Liver (tissue), 9 donors: ENCODE data around the gene PTPRN2. TPM values are rescaled to one million over a fixed set of nuclear protein-coding genes. Genes with fewer than 3 reads are reported as not detected.
"Not testable (repeated sequence)": the region's sequence is repeated elsewhere in the genome, so short reads cannot be mapped to it uniquely, and the experiment has no call there.

ENCODE experiments used
- DNase-seq: peaks from one replicate; pipeline ENCODE4 v3.0.0-alpha.2; 2017; ENCODE audit warnings: low spot score
- H3K27ac ChIP-seq, 2 donors: one replicate each; pipeline ENCODE4 v1.7.0; 2013; ENCODE audit warnings: inconsistent platforms in 2 of 2, low read length in 2 of 2, control low read depth in 1 of 2, low read depth in 1 of 2, mild to moderate bottlenecking in 1 of 2
- H3K27me3 ChIP-seq, 4 donors: one replicate each; pipeline versions ENCODE4 v1.6.1 to v1.7.0; 2013; ENCODE audit warnings: low read length in 3 of 4, inconsistent platforms in 1 of 4, mild to moderate bottlenecking in 1 of 4, moderate library complexity in 1 of 4; ENCODE audit not compliant: control insufficient read depth in 4 of 4, insufficient read depth in 4 of 4
- H3K36me3 ChIP-seq, 4 donors: one replicate each; pipeline versions ENCODE4 v1.6.1 to v1.7.0; 2013; ENCODE audit warnings: low read length in 3 of 4, mild to moderate bottlenecking in 3 of 4, low read depth in 1 of 4, moderate library complexity in 1 of 4; ENCODE audit not compliant: control insufficient read depth in 4 of 4, insufficient read depth in 3 of 4
- H3K4me1 ChIP-seq, 4 donors: one replicate each; pipeline versions ENCODE4 v1.6.1 to v1.7.0; 2013; ENCODE audit warnings: low read length in 3 of 4, mild to moderate bottlenecking in 3 of 4, moderate library complexity in 1 of 4; ENCODE audit not compliant: control insufficient read depth in 4 of 4, insufficient read depth in 4 of 4
- H3K4me3 ChIP-seq, 3 donors: one replicate each; pipeline versions ENCODE4 v1.6.1 to v1.7.0; 2013; ENCODE audit warnings: low read length in 3 of 3, control low read depth in 1 of 3, low read depth in 1 of 3, mild to moderate bottlenecking in 1 of 3
- H3K9ac ChIP-seq, 2 donors: one replicate each; pipeline ENCODE4 v1.7.0; 2013; ENCODE audit warnings: low read length in 2 of 2, mild to moderate bottlenecking in 2 of 2, moderate library complexity in 2 of 2, control low read depth in 1 of 2, low read depth in 1 of 2
- H3K9me3 ChIP-seq, 4 donors: one replicate each; pipeline versions ENCODE4 v1.6.1 to v1.7.0; 2013; ENCODE audit warnings: low read length in 3 of 4; ENCODE audit not compliant: control insufficient read depth in 4 of 4
- EGR1 ChIP-seq, 2 donors: IDR thresholded peaks; 2 replicates each; pipeline ENCODE4 v1.6.1; 2016 to 2018; ENCODE audit warnings: antibody characterized with exemption in 2 of 2, low read depth in 2 of 2
- FOXA1 ChIP-seq: IDR thresholded peaks from 2 replicates; pipeline ENCODE4 v1.6.1; 2016; ENCODE audit warnings: antibody characterized with exemption
- FOXA2 ChIP-seq: IDR thresholded peaks from 2 replicates; pipeline ENCODE4 v1.6.1; 2016; ENCODE audit warnings: antibody characterized with exemption
- GABPA ChIP-seq, 2 donors: IDR thresholded peaks in 1 of 2; conservative IDR thresholded peaks in 1 of 2; 2 replicates each; pipeline ENCODE4 v1.6.1; 2016; ENCODE audit warnings: antibody characterized with exemption in 2 of 2, mild to moderate bottlenecking in 1 of 2, moderate library complexity in 1 of 2
- HNF4A ChIP-seq, 2 donors: conservative IDR thresholded peaks; 2 replicates each; pipeline ENCODE4 v1.6.1; 2016; ENCODE audit warnings: antibody characterized with exemption in 2 of 2, mild to moderate bottlenecking in 2 of 2
- HNF4G ChIP-seq: IDR thresholded peaks from 2 replicates; pipeline ENCODE4 v1.6.1; 2016; ENCODE audit warnings: antibody characterized with exemption
- JUND ChIP-seq, 2 donors: IDR thresholded peaks; 2 replicates each; pipeline ENCODE4 v1.6.1; 2016; ENCODE audit warnings: antibody characterized with exemption in 2 of 2
- NR2F2 ChIP-seq: IDR thresholded peaks from 2 replicates; pipeline ENCODE4 v1.6.1; 2016; ENCODE audit warnings: antibody characterized with exemption
- RAD21 ChIP-seq, 2 donors: IDR thresholded peaks; 2 replicates each; pipeline ENCODE4 v1.6.1; 2016; ENCODE audit warnings: antibody characterized with exemption in 2 of 2, mild to moderate bottlenecking in 2 of 2
- RXRA ChIP-seq, 2 donors: IDR thresholded peaks; 2 replicates each; pipeline ENCODE4 v1.6.1; 2017 to 2018; ENCODE audit warnings: antibody characterized with exemption in 2 of 2, mild to moderate bottlenecking in 1 of 2
- SP1 ChIP-seq: IDR thresholded peaks from 2 replicates; pipeline ENCODE4 v1.6.1; 2018; ENCODE audit warnings: antibody characterized with exemption, mild to moderate bottlenecking
- YY1 ChIP-seq: IDR thresholded peaks from 2 replicates; pipeline ENCODE4 v1.6.1; 2016; ENCODE audit warnings: antibody characterized with exemption, mild to moderate bottlenecking
- WGBS: extraction: QIAGEN DNeasy Blood & Tissue Kit; methylation state at CpG from one replicate; pipeline ENCODE4 v1.1.7; 2013; 5-methylcytosine and 5-hydroxymethylcytosine counted together
- polyA plus RNA-seq, 2 donors: library from polyadenylated mRNA; stranded (reverse) in 1 of 2; unstranded in 1 of 2; fragments of 200-250 nt in 1 of 2; fragments of >200 nt in 1 of 2; fragmentation: Nextera tagmentation in 1 of 2; extraction: Ambion mirVana in 1 of 2; gene quantifications; one replicate each; pipeline versions ENCODE4 v1.2.1 to v1.2.3, GENCODE V29; 2013 to 2015
- total RNA-seq, 2 donors: library from RNA; depleted of rRNA; stranded (reverse); fragments of >200 nt; gene quantifications; one replicate each; pipeline ENCODE4 v1.2.3, GENCODE V29; 2014
- TF ChIP-seq, protein P1 (sequence below): fragments of 150-350 bp; IDR thresholded peaks from 2 replicates; pipeline ENCODE4 v1.5.1; 2017; ENCODE audit warnings: improper control_type of control experiment, low read depth, low read length; ENCODE audit not compliant: missing input control
- TF ChIP-seq, protein P2 (sequence below): IDR thresholded peaks from 2 replicates; pipeline ENCODE4 v1.6.1; 2016; ENCODE audit warnings: antibody characterized with exemption, mild to moderate bottlenecking
- TF ChIP-seq, protein P3 (sequence below): IDR thresholded peaks from 2 replicates; pipeline ENCODE4 v1.6.1; 2016; ENCODE audit warnings: antibody characterized with exemption
- TF ChIP-seq, protein P4 (sequence below): IDR thresholded peaks from 2 replicates; pipeline ENCODE4 v1.6.1; 2016; ENCODE audit warnings: antibody characterized with exemption
- TF ChIP-seq, protein P5 (sequence below): IDR thresholded peaks from 2 replicates; pipeline ENCODE4 v1.6.1; 2016; ENCODE audit warnings: antibody characterized with exemption
- donor health status: healthy.
- donor health status: healthy.
- donor health status: healthy.
- donor health status: healthy.
- donor health status: healthy.

Gene PTPRN2
- total and polyA plus RNA-seq, 4 donors: 0.75 to 1.9 (median 1.1) TPM

DNA sequence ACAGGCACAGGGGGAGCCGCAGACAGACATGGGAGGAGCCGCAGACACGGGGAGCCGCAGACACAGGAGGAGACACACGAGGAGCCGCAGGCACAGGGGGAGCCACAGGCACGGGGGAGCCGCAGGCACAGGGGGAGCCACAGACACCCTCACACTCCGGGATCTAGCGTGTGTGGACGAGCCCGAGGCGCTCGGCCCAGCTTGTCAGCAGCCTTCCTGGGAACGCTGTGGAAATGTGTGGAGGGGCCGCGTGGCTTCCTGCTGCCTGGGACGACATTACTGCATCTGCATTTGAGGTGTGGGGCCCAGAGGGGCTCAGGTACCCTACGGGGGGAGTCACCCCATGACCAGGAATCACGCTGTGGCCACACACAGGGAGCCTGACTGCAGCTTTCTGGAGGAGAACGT lies 313.2 kb downstream of the PTPRN2 start:
- TF ChIP-seq EGR1 (IDR thresholded peaks at IDR 0.05; ENCODE audit: low read depth in 2 of 2): no peak
- TF ChIP-seq, protein P1, sequence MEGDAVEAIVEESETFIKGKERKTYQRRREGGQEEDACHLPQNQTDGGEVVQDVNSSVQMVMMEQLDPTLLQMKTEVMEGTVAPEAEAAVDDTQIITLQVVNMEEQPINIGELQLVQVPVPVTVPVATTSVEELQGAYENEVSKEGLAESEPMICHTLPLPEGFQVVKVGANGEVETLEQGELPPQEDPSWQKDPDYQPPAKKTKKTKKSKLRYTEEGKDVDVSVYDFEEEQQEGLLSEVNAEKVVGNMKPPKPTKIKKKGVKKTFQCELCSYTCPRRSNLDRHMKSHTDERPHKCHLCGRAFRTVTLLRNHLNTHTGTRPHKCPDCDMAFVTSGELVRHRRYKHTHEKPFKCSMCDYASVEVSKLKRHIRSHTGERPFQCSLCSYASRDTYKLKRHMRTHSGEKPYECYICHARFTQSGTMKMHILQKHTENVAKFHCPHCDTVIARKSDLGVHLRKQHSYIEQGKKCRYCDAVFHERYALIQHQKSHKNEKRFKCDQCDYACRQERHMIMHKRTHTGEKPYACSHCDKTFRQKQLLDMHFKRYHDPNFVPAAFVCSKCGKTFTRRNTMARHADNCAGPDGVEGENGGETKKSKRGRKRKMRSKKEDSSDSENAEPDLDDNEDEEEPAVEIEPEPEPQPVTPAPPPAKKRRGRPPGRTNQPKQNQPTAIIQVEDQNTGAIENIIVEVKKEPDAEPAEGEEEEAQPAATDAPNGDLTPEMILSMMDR: no peak
- no peak for TF ChIP-seq RXRA (IDR thresholded peaks at IDR 0.05)
- TF ChIP-seq, protein P2, sequence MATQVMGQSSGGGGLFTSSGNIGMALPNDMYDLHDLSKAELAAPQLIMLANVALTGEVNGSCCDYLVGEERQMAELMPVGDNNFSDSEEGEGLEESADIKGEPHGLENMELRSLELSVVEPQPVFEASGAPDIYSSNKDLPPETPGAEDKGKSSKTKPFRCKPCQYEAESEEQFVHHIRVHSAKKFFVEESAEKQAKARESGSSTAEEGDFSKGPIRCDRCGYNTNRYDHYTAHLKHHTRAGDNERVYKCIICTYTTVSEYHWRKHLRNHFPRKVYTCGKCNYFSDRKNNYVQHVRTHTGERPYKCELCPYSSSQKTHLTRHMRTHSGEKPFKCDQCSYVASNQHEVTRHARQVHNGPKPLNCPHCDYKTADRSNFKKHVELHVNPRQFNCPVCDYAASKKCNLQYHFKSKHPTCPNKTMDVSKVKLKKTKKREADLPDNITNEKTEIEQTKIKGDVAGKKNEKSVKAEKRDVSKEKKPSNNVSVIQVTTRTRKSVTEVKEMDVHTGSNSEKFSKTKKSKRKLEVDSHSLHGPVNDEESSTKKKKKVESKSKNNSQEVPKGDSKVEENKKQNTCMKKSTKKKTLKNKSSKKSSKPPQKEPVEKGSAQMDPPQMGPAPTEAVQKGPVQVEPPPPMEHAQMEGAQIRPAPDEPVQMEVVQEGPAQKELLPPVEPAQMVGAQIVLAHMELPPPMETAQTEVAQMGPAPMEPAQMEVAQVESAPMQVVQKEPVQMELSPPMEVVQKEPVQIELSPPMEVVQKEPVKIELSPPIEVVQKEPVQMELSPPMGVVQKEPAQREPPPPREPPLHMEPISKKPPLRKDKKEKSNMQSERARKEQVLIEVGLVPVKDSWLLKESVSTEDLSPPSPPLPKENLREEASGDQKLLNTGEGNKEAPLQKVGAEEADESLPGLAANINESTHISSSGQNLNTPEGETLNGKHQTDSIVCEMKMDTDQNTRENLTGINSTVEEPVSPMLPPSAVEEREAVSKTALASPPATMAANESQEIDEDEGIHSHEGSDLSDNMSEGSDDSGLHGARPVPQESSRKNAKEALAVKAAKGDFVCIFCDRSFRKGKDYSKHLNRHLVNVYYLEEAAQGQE: no peak
- no peak for TF ChIP-seq GABPA (IDR thresholded peaks at IDR 0.05 in 1 of 2, conservative IDR thresholded peaks at IDR 0.05 in 1 of 2)
- TF ChIP-seq FOXA2: no peak
- TF ChIP-seq FOXA1: no peak
- TF ChIP-seq, protein P3, sequence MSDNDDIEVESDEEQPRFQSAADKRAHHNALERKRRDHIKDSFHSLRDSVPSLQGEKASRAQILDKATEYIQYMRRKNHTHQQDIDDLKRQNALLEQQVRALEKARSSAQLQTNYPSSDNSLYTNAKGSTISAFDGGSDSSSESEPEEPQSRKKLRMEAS: no peak
- no peak for TF ChIP-seq NR2F2
- TF ChIP-seq, protein P4, sequence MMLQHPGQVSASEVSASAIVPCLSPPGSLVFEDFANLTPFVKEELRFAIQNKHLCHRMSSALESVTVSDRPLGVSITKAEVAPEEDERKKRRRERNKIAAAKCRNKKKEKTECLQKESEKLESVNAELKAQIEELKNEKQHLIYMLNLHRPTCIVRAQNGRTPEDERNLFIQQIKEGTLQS: no peak
- no peak for TF ChIP-seq SP1
- TF ChIP-seq, protein P5, sequence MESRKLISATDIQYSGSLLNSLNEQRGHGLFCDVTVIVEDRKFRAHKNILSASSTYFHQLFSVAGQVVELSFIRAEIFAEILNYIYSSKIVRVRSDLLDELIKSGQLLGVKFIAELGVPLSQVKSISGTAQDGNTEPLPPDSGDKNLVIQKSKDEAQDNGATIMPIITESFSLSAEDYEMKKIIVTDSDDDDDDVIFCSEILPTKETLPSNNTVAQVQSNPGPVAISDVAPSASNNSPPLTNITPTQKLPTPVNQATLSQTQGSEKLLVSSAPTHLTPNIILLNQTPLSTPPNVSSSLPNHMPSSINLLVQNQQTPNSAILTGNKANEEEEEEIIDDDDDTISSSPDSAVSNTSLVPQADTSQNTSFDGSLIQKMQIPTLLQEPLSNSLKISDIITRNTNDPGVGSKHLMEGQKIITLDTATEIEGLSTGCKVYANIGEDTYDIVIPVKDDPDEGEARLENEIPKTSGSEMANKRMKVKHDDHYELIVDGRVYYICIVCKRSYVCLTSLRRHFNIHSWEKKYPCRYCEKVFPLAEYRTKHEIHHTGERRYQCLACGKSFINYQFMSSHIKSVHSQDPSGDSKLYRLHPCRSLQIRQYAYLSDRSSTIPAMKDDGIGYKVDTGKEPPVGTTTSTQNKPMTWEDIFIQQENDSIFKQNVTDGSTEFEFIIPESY: no peak
- TF ChIP-seq RAD21 (IDR thresholded peaks at IDR 0.05): no peak
- TF ChIP-seq HNF4G: no peak
- no peak for TF ChIP-seq JUND (IDR thresholded peaks at IDR 0.05)
- no peak for TF ChIP-seq HNF4A (conservative IDR thresholded peaks at IDR 0.05)
- no peak for TF ChIP-seq YY1
- H3K4me1 ChIP-seq: no peaks in the 10 kb centered on the region
- no peak for DNase-seq

DNA sequence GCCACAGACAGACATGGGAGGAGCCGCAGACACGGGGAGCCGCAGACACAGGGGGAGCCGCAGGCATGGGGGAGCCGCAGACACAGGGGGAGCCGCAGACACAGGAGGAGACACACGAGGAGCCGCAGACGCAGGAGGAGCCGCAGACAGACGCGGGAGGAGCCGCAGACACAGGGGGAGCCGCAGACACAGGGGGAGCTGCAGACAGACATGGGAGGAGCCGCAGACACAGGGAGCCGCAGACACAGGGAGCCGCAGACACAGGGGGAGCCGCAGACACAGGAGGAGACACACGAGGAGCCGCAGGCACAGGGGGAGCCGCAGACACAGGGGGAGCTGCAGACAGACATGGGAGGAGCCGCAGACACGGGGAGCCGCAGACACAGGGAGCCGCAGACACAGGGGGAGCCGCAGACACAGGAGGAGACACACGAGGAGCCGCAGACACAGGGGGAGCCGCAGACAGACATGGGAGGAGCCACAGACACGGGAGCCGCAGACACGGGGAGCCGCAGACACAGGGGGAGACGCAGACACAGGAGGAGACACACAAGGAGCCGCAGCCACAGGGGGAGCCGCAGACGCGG lies 313.8 kb downstream of the PTPRN2 start:
- not testable (repeated sequence) for DNase-seq, H3K27ac ChIP-seq, H3K9me3 ChIP-seq, H3K36me3 ChIP-seq, H3K27me3 ChIP-seq, H3K9ac ChIP-seq, H3K4me1 ChIP-seq, H3K4me3 ChIP-seq
- 93% methylated on average over 38 of the region's 38 CpGs for WGBS

More for the DNA sequence above, 313.2 kb downstream of the PTPRN2 start:
- Histone ChIP-seq H3K9me3 (no peaks in the 10 kb centered on the region), H3K9ac (no peak overlapping the region), H3K27me3 (no peaks in the 10 kb centered on the region), H3K36me3 (no peaks in the 10 kb centered on the region), H3K4me3 (no peak overlapping the region), H3K27ac (no peak overlapping the region)
- 91% methylated on average over 21 of the region's 21 CpGs for WGBS
